ENCODE results near the gene HNRNPA0. TPM values are rescaled to one million over a fixed set of nuclear protein-coding genes. Genes with fewer than 3 reads are reported as not detected.

The HNRNPA0 gene
- total RNA-seq, 1 experiment from 2014 or later: 13.0 TPM

DNA sequence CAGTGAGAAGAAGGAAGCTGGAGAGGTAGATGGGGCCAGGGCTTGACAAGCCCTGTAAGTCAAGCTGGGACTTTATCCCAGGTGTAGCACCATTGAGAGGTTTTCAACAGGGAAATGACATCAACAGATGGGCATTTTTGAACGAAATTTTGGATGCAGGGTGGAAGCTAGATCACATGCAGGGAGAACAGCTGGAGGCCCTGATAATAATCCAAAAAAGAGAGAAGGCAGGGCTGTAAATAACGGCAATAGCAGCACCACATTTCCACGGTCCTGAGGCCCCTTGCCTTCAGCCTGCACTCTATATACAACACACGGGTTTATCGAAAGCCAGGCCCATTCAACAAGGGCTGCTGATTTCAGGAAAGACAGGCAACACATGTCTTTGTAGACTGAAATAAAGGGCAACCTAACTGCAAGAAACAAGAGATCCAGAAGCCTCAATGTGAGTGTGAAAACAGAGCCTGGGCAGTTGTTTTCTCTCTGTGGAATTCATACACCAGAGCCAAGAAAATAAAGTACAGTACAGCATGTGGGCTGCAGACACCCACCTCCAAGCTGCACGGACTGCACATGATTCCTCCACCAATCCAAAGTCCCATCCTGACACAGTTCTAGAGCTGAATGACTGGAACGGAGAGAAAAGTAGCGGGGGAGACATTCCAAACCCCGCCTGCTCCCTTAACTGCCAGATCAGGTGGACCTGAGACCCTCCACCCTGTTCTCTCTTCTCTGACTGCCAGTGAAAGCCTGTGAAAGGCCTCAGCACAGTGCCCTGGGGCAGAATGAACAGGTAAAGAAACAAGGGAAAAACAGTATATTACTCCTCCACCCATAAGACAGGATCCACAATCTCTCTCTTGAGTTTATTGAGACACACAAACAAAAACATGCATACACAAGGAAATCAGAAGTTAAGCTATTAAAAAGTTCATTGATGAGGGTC lies 54.6 kb downstream of the HNRNPA0 start:
- Histone ChIP-seq H3K9ac (ENCODE audit: low read length) (no peak overlapping the region), H3F3A (ENCODE audit: low read length, unreplicated experiment) (no peaks in the 10 kb centered on the region), H3K79me2 (ENCODE audit: low read length) (no peaks in the 10 kb centered on the region), H4K20me1 (ENCODE audit: low read length) (no peaks in the 10 kb centered on the region), H3K9me2 (replicated peaks; ENCODE audit: low read length) (no peaks in the 10 kb centered on the region), H3K4me1 (ENCODE audit: insufficient read depth, low read length) (no peaks in the 10 kb centered on the region), H3K27me3 (ENCODE audit: low read length) (no peaks in the 10 kb centered on the region), H3K4me2 (ENCODE audit: low read length) (no peak overlapping the region), H2AFZ (ENCODE audit: low read length) (no peak overlapping the region), H3K9me3 (ENCODE audit: low read length) (no peaks in the 10 kb centered on the region), H3K4me3 (ENCODE audit: low read length) (no peak overlapping the region), H3K27ac (ENCODE audit: low read length) (no peak overlapping the region), H3K36me3 (ENCODE audit: low read depth, low read length) (no peaks in the 10 kb centered on the region)
- CTCF ChIA-PET: no interaction called here
- DNase-seq: no peak
- POLR2A ChIA-PET (ENCODE audit: unreplicated experiment): no interaction called here
- intact Hi-C loops (cut with micrococcal nuclease): no loop called here
- no peak for TF ChIP-seq EZH2 (IDR thresholded peaks at IDR 0.05; ENCODE audit: low read length, unreplicated experiment)
- no peak for TF ChIP-seq CTCF (conservative IDR thresholded peaks at IDR 0.05; ENCODE audit: low read depth, low read length)
- TF ChIP-seq EZH2phosphoT487 (IDR thresholded peaks at IDR 0.05; ENCODE audit: borderline replicate concordance, low read length): no peak
- no TSS peak for BruUV-seq (replicated peaks)
- ATAC-seq: no peak

- Histone ChIP-seq H3K9me2 (replicated peaks; ENCODE audit: low read length) (no peaks in the 10 kb centered on the region), H3K9ac (ENCODE audit: low read length) (no peak overlapping the region), H3K79me2 (ENCODE audit: low read length) (no peaks in the 10 kb centered on the region), H3K9me3 (ENCODE audit: low read length) (no peaks in the 10 kb centered on the region), H3K27me3 (ENCODE audit: low read length) (no peaks in the 10 kb centered on the region), H3K36me3 (ENCODE audit: low read depth, low read length) (no peaks in the 10 kb centered on the region), H3K4me1 (ENCODE audit: insufficient read depth, low read length) (no peaks in the 10 kb centered on the region), H4K20me1 (ENCODE audit: low read length) (no peaks in the 10 kb centered on the region), H3F3A (ENCODE audit: low read length, unreplicated experiment) (no peaks in the 10 kb centered on the region), H3K27ac (ENCODE audit: low read length) (no peak overlapping the region), H3K4me3 (ENCODE audit: low read length) (no peak overlapping the region), H2AFZ (ENCODE audit: low read length) (no peak overlapping the region), H3K4me2 (ENCODE audit: low read length) (no peak overlapping the region)
- BruUV-seq (replicated peaks): no TSS peak
- ChIA-PET CTCF (no interaction called here), POLR2A (ENCODE audit: unreplicated experiment) (no interaction called here)
- intact Hi-C loops (cut with micrococcal nuclease): no loop called here
- TF ChIP-seq EZH2phosphoT487 (IDR thresholded peaks at IDR 0.05; ENCODE audit: borderline replicate concordance, low read length): no peak
- TF ChIP-seq CTCF (conservative IDR thresholded peaks at IDR 0.05; ENCODE audit: low read depth, low read length): no peak
- no peak for TF ChIP-seq EZH2 (IDR thresholded peaks at IDR 0.05; ENCODE audit: low read length, unreplicated experiment)
- ATAC-seq: no peak
- DNase-seq: peak; percentile 3
Observed at GRCh38 chr5:137696481-137696880, 57.7 kb downstream of the HNRNPA0 start.
